ENCODE data around the gene MPC1L.

MPC1L gene

GRCh38 chrX:40663880-40664630 lies 40.8 kb downstream of the MPC1L start:
- peak; percentile 41 for TF ChIP-seq CTCF (conservative IDR thresholded peaks at IDR 0.05; ENCODE audit: control insufficient read depth, insufficient read depth, low read depth, low read length)
- peak; percentile 39 for DNase-seq (ENCODE audit: low read depth)
- no peak overlapping the region for H3K4me3 ChIP-seq (ENCODE audit: control insufficient read depth, low read depth, low read length)

- DNase-seq (ENCODE audit: low read depth) = no peak
- no peak for TF ChIP-seq CTCF (conservative IDR thresholded peaks at IDR 0.05; ENCODE audit: control insufficient read depth, insufficient read depth, low read depth, low read length)
These were observed 47.9 kb downstream of the MPC1L start for GRCh38 chrX:40671126-40671525.

More at GRCh38 chrX:40671126-40671525, 47.9 kb downstream of the MPC1L start:
- no peak overlapping the region for H3K4me3 ChIP-seq (ENCODE audit: control insufficient read depth, low read depth, low read length)
